Left lobe of liver (tissue), 2 donors: ENCODE results near the gene BANK1. TPM values are rescaled to one million over a fixed set of nuclear protein-coding genes. Genes with fewer than 3 reads are reported as not detected.

ENCODE experiments used
- ATAC-seq: fragments of 200-7000 bp; cut with Tn5 transposase; one replicate; pipeline ENCODE4 v1.9.1; 2020; ENCODE audit warnings: mild to moderate bottlenecking, moderate library complexity
- DNase-seq: peaks from one replicate; pipeline ENCODE4 v3.0.0-alpha.2; 2020; ENCODE audit warnings: low spot score
- total RNA-seq: library from RNA; stranded (reverse); gene quantifications from one replicate; pipeline ENCODE4 v1.2.1, GENCODE V29; 2021
- donor health status: DM: no; HTN: no; CAD: no; lungs with moderate emphysema.
- donor health status: DM: no; HTN: yes; CAD: no.

Gene BANK1
- total RNA-seq = 0.10 TPM

GRCh38 chr4:101790521-101791181 is at the start of gene BANK1:
TSS of gene BANK1 (plus strand) at chr4:101790730. CDS start at chr4:101790881, 151 bp downstream.
- DNase-seq (peak; percentile 47), ATAC-seq (peak; percentile 87)

- ATAC-seq (no peak), DNase-seq (no peak)
Measured at GRCh38 chr4:101753721-101754120, 36.8 kb upstream of the BANK1 start.

- ATAC-seq = no peak
- DNase-seq = no peak
Measured at GRCh38 chr4:101756181-101756580, 34.3 kb upstream of the BANK1 start.

GRCh38 chr4:101761405-101761804 is 29.1 kb upstream of the BANK1 start:
- ATAC-seq (no peak), DNase-seq (no peak)

- DNase-seq (no peak), ATAC-seq (no peak)
Measured at GRCh38 chr4:101762025-101762424, 28.5 kb upstream of the BANK1 start.

- ATAC-seq = no peak
Measured at GRCh38 chr4:101762534-101762933, 28.0 kb upstream of the BANK1 start.

GRCh38 chr4:101763576-101763975 is 27.0 kb upstream of the BANK1 start:
- ATAC-seq (no peak), DNase-seq (no peak)

More at GRCh38 chr4:101762534-101762933, 28.0 kb upstream of the BANK1 start:
- no peak for DNase-seq

GRCh38 chr4:101774807-101775206 is 15.7 kb upstream of the BANK1 start:
- no peak for ATAC-seq
- DNase-seq = no peak

- ATAC-seq (no peak), DNase-seq (no peak)
Measured at GRCh38 chr4:101777431-101777830, 13.1 kb upstream of the BANK1 start.

GRCh38 chr4:101780284-101780683 is 10.2 kb upstream of the BANK1 start:
- ATAC-seq = no peak
- DNase-seq = no peak

GRCh38 chr4:101782546-101782945 is 8.0 kb upstream of the BANK1 start:
- no peak for ATAC-seq

GRCh38 chr4:101784957-101785356 is 5.6 kb upstream of the BANK1 start:
- no peak for ATAC-seq
- DNase-seq = no peak

More at GRCh38 chr4:101782546-101782945, 8.0 kb upstream of the BANK1 start:
- DNase-seq = no peak

- ATAC-seq (no peak), DNase-seq (no peak)
Measured at GRCh38 chr4:101785486-101785885, 5.0 kb upstream of the BANK1 start.

GRCh38 chr4:101787701-101788316 is 2.7 kb upstream of the BANK1 start:
- ATAC-seq (no peak), DNase-seq (no peak)

GRCh38 chr4:101791182-101791558 is 640 bp downstream of the BANK1 start:
- ATAC-seq = peak; percentile 61
- DNase-seq = no peak

- DNase-seq (no peak), ATAC-seq (no peak)
Measured at GRCh38 chr4:101792056-101792590, 1.6 kb downstream of the BANK1 start.

- ATAC-seq (no peak), DNase-seq (no peak)
Measured at GRCh38 chr4:101793397-101793796, 2.9 kb downstream of the BANK1 start.

- DNase-seq (no peak), ATAC-seq (no peak)
Measured at GRCh38 chr4:101794806-101795205, 4.3 kb downstream of the BANK1 start.

- no peak for DNase-seq
- ATAC-seq = no peak
Measured at GRCh38 chr4:101795704-101796103, 5.2 kb downstream of the BANK1 start.

- DNase-seq = no peak
- no peak for ATAC-seq
Measured at GRCh38 chr4:101801958-101802357, 11.4 kb downstream of the BANK1 start.

- DNase-seq = no peak
- ATAC-seq = no peak
Measured at GRCh38 chr4:101806914-101807313, 16.4 kb downstream of the BANK1 start.

- DNase-seq = no peak
- no peak for ATAC-seq
Measured at GRCh38 chr4:101807351-101807750, 16.8 kb downstream of the BANK1 start.
